Activated CD4-positive, CD25-positive, alpha-beta regulatory T cell treated with anti-CD3 and anti-CD28 coated beads, Interleukin-2, amount 50 U/mL, for 24 hours (primary cell): ENCODE measurements around the gene C4BPB.

Experiments used
- ATAC-seq, 2 donors: fragments of 150-1000 bp; cut with Tn5 transposase; one replicate each; pipeline ENCODE4 v1.10.0; 2021; ENCODE audit warnings: mild to moderate bottlenecking in 1 of 2, moderate library complexity in 1 of 2

The C4BPB gene

GRCh38 chr1:207060596-207060995 is 28.1 kb upstream of the C4BPB start:
- ATAC-seq: no peak

GRCh38 chr1:207062058-207062457 is 26.6 kb upstream of the C4BPB start:
- no peak for ATAC-seq

- no peak for ATAC-seq
Measured at GRCh38 chr1:207063014-207063413, 25.6 kb upstream of the C4BPB start.

GRCh38 chr1:207064561-207064960 is 24.1 kb upstream of the C4BPB start:
- no peak for ATAC-seq

- no peak for ATAC-seq
Measured at GRCh38 chr1:207067185-207067584, 21.5 kb upstream of the C4BPB start.

GRCh38 chr1:207067665-207068064 is 21.0 kb upstream of the C4BPB start:
- ATAC-seq: no peak

- ATAC-seq: no peak
Measured at GRCh38 chr1:207069061-207069460, 19.6 kb upstream of the C4BPB start.

- no peak for ATAC-seq
Measured at GRCh38 chr1:207069858-207070506, 18.7 kb upstream of the C4BPB start.

GRCh38 chr1:207070811-207071210 is 17.8 kb upstream of the C4BPB start:
- peak in 1 of 2 donors; percentile 13 for ATAC-seq

GRCh38 chr1:207071426-207071825 is 17.2 kb upstream of the C4BPB start:
- no peak for ATAC-seq

- no peak for ATAC-seq
Measured at GRCh38 chr1:207072233-207072632, 16.4 kb upstream of the C4BPB start.

- ATAC-seq: no peak
Measured at GRCh38 chr1:207073906-207074820, 14.5 kb upstream of the C4BPB start.

GRCh38 chr1:207076181-207076955 is 12.3 kb upstream of the C4BPB start:
- ATAC-seq: no peak

- no peak for ATAC-seq
Measured at GRCh38 chr1:207077012-207077411, 11.6 kb upstream of the C4BPB start.

- ATAC-seq: peak; percentile 67 to 76
Measured at GRCh38 chr1:207077470-207078377, 10.9 kb upstream of the C4BPB start.

- ATAC-seq: no peak
Measured at GRCh38 chr1:207078578-207079132, 10.0 kb upstream of the C4BPB start.

- ATAC-seq: no peak
Measured at GRCh38 chr1:207079706-207080241, 8.9 kb upstream of the C4BPB start.

- ATAC-seq: no peak
Measured at GRCh38 chr1:207081088-207081487, 7.6 kb upstream of the C4BPB start.

GRCh38 chr1:207081806-207082205 is 6.9 kb upstream of the C4BPB start:
- no peak for ATAC-seq

GRCh38 chr1:207084232-207084631 is 4.4 kb upstream of the C4BPB start:
- no peak for ATAC-seq

GRCh38 chr1:207084701-207085180 is 3.9 kb upstream of the C4BPB start:
- ATAC-seq: peak in 1 of 2 donors; percentile 55
